HG03558 (cell line): Measurements from ENCODE around the gene LMF2.
"Not testable (repeated sequence)": the region's sequence is repeated elsewhere in the genome, so short reads cannot be mapped to it uniquely, and the experiment has no call there.

Experiments used
- ATAC-seq: cut with Tn5 transposase; IDR thresholded peaks from one replicate; pipeline ENCODE4 v1.9.1; 2021; ENCODE audit warnings: moderate number of reproducible peaks; ENCODE audit not compliant: unreplicated experiment; ENCODE audit errors: extremely low read depth

Gene LMF2

GRCh38 chr22:50507421-50507990 lies at the start of gene LMF2:
Gene LMF2, minus strand, starts transcription at chr22:50507702. Its CDS starts 27 bp downstream, at chr22:50507675.
- no peak for ATAC-seq

- no peak for ATAC-seq
These were observed 49.2 kb upstream of the LMF2 start for GRCh38 chr22:50556703-50557102.

- no peak for ATAC-seq
These were observed 45.8 kb upstream of the LMF2 start for GRCh38 chr22:50553310-50553709.

GRCh38 chr22:50551160-50551752 lies 43.8 kb upstream of the LMF2 start:
- no peak for ATAC-seq

GRCh38 chr22:50550395-50550794 lies 42.9 kb upstream of the LMF2 start:
- no peak for ATAC-seq

- no peak for ATAC-seq
These were observed 41.7 kb upstream of the LMF2 start for GRCh38 chr22:50548921-50549790.

GRCh38 chr22:50548040-50548920 lies 40.8 kb upstream of the LMF2 start:
- no peak for ATAC-seq

- ATAC-seq: no peak
These were observed 39.9 kb upstream of the LMF2 start for GRCh38 chr22:50547263-50547985.

- no peak for ATAC-seq
These were observed 39.1 kb upstream of the LMF2 start for GRCh38 chr22:50546326-50547262.

GRCh38 chr22:50545522-50546325 lies 38.2 kb upstream of the LMF2 start, which contains the start of gene KLHDC7B:
Gene KLHDC7B, plus strand, starts transcription at chr22:50545899. Its CDS starts 345 bp downstream, at chr22:50546244.
- ATAC-seq: no peak

GRCh38 chr22:50544746-50545253 lies 37.3 kb upstream of the LMF2 start:
- ATAC-seq: no peak

GRCh38 chr22:50544078-50544745 lies 36.7 kb upstream of the LMF2 start:
- ATAC-seq: no peak

GRCh38 chr22:50542416-50542927 lies 35.0 kb upstream of the LMF2 start:
- no peak for ATAC-seq

GRCh38 chr22:50541667-50542026 lies 34.1 kb upstream of the LMF2 start:
- ATAC-seq: not testable (repeated sequence)

- no peak for ATAC-seq
These were observed 32.9 kb upstream of the LMF2 start for GRCh38 chr22:50540381-50540780.

GRCh38 chr22:50537765-50538164 lies 30.3 kb upstream of the LMF2 start:
- ATAC-seq: no peak

- no peak for ATAC-seq
These were observed 28.7 kb upstream of the LMF2 start for GRCh38 chr22:50536226-50536625.
